Panc1 (cell line): ENCODE results near the gene NCOA3.

Source experiments
- POLR2AphosphoS5 ChIP-seq: IDR thresholded peaks from 2 replicates; pipeline ENCODE4 v1.6.1; 2012; ENCODE audit warnings: mild to moderate bottlenecking, low read depth, low read length, moderate library complexity
- TF ChIP-seq, protein P1 (sequence below): fragments of 450-650 bp; IDR thresholded peaks from 2 replicates; pipeline ENCODE4 v1.5.1; 2017; ENCODE audit warnings: mild to moderate bottlenecking

DNA sequence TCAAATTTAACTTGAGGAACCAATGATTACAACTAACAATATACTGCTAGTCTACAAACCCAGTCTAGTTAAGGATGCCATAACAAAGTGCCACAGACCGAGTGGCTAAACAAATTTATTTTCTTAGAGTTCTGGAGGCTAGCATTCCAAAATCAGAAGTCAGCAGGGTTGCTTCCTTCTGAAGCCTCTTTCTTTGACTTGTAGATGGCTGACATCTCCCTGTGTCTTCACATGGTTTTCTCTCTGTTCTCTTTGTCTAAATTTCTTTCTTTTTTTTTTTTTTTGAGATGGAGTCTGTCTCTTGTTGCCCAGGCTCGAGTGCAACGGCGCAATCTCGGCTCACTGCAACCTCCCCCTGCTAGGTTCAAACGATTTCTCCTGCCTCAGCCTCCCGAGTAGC is 56.1 kb downstream of the NCOA3 start:
- TF ChIP-seq, protein P1, sequence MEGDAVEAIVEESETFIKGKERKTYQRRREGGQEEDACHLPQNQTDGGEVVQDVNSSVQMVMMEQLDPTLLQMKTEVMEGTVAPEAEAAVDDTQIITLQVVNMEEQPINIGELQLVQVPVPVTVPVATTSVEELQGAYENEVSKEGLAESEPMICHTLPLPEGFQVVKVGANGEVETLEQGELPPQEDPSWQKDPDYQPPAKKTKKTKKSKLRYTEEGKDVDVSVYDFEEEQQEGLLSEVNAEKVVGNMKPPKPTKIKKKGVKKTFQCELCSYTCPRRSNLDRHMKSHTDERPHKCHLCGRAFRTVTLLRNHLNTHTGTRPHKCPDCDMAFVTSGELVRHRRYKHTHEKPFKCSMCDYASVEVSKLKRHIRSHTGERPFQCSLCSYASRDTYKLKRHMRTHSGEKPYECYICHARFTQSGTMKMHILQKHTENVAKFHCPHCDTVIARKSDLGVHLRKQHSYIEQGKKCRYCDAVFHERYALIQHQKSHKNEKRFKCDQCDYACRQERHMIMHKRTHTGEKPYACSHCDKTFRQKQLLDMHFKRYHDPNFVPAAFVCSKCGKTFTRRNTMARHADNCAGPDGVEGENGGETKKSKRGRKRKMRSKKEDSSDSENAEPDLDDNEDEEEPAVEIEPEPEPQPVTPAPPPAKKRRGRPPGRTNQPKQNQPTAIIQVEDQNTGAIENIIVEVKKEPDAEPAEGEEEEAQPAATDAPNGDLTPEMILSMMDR, result no peak
- no peak for TF ChIP-seq POLR2AphosphoS5
